OCI-LY3 (cell line): ENCODE measurements around the gene ABCD4.

Experiments
- H2AFZ ChIP-seq: fragments of 200-600, 300-600 bp; shearing (Covaris generic); 2 replicates; pipeline ENCODE4 v1.6.0; 2014; ENCODE audit warnings: antibody characterized with exemption, low read depth, low read length
- H3K27ac ChIP-seq: fragments of 200-600, 300-600 bp; sonication (generic); 2 replicates; pipeline ENCODE4 v1.5.1; 2014; ENCODE audit warnings: mild to moderate bottlenecking, low read length, moderate library complexity, mixed read lengths
- H3K27me3 ChIP-seq: fragments of 200-600, 300-600 bp; sonication (generic); 2 replicates; pipeline ENCODE4 v1.6.1; 2014; ENCODE audit warnings: low read depth, low read length, mixed read lengths
- H3K36me3 ChIP-seq: fragments of 200-600, 300-600 bp; sonication (generic); replicated peaks from 2 replicates; pipeline ENCODE3; 2014; ENCODE audit warnings: low read depth, low read length, mixed read lengths
- H3K4me1 ChIP-seq: fragments of 300-600, 200-600 bp; sonication (generic); 2 replicates; pipeline ENCODE4 v1.6.1; 2014; ENCODE audit warnings: low read length, mixed read lengths
- H3K4me2 ChIP-seq: fragments of 200-600, 300-600 bp; sonication (generic); 2 replicates; pipeline ENCODE4 v1.6.1; 2014; ENCODE audit warnings: low read length, mixed read lengths
- H3K4me3 ChIP-seq: fragments of 300-600, 200-600 bp; sonication (generic); 2 replicates; pipeline ENCODE4 v1.5.1; 2014; ENCODE audit warnings: antibody characterized with exemption, mild to moderate bottlenecking, low read length, moderate library complexity
- H3K79me2 ChIP-seq: fragments of 300-600, 200-600 bp; shearing (Covaris generic); 2 replicates; pipeline ENCODE4 v1.6.1; 2014; ENCODE audit warnings: mild to moderate bottlenecking, low read length, mixed read lengths
- H3K9ac ChIP-seq: fragments of 300-600, 200-600 bp; shearing (Covaris generic); 2 replicates; pipeline ENCODE4 v1.6.0; 2014; ENCODE audit warnings: mild to moderate bottlenecking, low read length, moderate library complexity
- H3K9me3 ChIP-seq: fragments of 200-600, 300-600 bp; shearing (Covaris generic); 2 replicates; pipeline ENCODE4 v1.6.1; 2014; ENCODE audit warnings: low read length, mixed read lengths; ENCODE audit not compliant: insufficient read depth
- H4K20me1 ChIP-seq: fragments of 200-600, 300-600 bp; sonication (generic); 2 replicates; pipeline ENCODE4 v1.6.1; 2016; ENCODE audit warnings: low read length, mixed read lengths; ENCODE audit not compliant: insufficient read depth
- EZH2phosphoT487 ChIP-seq: fragments of 200-600 bp; shearing (Covaris generic); IDR thresholded peaks from 2 replicates; pipeline ENCODE4 v1.6.1; 2018; ENCODE audit warnings: antibody characterized with exemption, mixed run types, low read depth
- TF ChIP-seq, protein P1 (sequence below): fragments of 200-600, 300-600 bp; sonication (generic); IDR thresholded peaks from 2 replicates; pipeline ENCODE4 v1.5.1; 2014; ENCODE audit warnings: antibody characterized with exemption, low read length, low read depth

Gene ABCD4

DNA sequence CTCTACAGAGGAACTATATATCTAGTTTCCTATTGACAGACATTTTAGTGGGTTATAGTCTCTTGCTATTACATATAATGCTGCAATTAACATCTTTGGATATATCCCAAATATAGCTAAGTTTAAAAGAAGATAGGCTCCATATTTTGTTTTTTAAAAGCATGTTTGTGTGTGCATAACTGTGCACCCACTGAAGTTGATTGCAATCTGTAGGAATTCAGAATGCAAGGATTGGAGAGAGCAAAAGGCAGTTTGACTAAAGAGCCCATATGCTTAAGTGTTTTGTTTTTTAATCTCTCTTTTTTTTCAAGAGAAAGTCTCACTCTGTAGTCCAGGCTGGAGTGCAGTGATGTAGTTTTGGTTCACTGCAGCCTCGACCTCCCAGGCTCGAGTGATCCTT lies 9.4 kb upstream of the ABCD4 start:
- H3K9me3 ChIP-seq = no peaks in the 10 kb centered on the region
- no peaks in the 10 kb centered on the region for H3K27me3 ChIP-seq
- TF ChIP-seq EZH2phosphoT487 = no peak
- TF ChIP-seq, protein P1, sequence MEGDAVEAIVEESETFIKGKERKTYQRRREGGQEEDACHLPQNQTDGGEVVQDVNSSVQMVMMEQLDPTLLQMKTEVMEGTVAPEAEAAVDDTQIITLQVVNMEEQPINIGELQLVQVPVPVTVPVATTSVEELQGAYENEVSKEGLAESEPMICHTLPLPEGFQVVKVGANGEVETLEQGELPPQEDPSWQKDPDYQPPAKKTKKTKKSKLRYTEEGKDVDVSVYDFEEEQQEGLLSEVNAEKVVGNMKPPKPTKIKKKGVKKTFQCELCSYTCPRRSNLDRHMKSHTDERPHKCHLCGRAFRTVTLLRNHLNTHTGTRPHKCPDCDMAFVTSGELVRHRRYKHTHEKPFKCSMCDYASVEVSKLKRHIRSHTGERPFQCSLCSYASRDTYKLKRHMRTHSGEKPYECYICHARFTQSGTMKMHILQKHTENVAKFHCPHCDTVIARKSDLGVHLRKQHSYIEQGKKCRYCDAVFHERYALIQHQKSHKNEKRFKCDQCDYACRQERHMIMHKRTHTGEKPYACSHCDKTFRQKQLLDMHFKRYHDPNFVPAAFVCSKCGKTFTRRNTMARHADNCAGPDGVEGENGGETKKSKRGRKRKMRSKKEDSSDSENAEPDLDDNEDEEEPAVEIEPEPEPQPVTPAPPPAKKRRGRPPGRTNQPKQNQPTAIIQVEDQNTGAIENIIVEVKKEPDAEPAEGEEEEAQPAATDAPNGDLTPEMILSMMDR = no peak
- no peaks in the 10 kb centered on the region for H3K36me3 ChIP-seq
- H4K20me1 ChIP-seq = no peaks in the 10 kb centered on the region
- no peak overlapping the region for H3K4me2 ChIP-seq
- no peak overlapping the region for H2AFZ ChIP-seq
- no peak overlapping the region for H3K4me3 ChIP-seq
- H3K9ac ChIP-seq = no peak overlapping the region
- no peaks in the 10 kb centered on the region for H3K4me1 ChIP-seq
- H3K79me2 ChIP-seq = no peaks in the 10 kb centered on the region
- no peak overlapping the region for H3K27ac ChIP-seq

DNA sequence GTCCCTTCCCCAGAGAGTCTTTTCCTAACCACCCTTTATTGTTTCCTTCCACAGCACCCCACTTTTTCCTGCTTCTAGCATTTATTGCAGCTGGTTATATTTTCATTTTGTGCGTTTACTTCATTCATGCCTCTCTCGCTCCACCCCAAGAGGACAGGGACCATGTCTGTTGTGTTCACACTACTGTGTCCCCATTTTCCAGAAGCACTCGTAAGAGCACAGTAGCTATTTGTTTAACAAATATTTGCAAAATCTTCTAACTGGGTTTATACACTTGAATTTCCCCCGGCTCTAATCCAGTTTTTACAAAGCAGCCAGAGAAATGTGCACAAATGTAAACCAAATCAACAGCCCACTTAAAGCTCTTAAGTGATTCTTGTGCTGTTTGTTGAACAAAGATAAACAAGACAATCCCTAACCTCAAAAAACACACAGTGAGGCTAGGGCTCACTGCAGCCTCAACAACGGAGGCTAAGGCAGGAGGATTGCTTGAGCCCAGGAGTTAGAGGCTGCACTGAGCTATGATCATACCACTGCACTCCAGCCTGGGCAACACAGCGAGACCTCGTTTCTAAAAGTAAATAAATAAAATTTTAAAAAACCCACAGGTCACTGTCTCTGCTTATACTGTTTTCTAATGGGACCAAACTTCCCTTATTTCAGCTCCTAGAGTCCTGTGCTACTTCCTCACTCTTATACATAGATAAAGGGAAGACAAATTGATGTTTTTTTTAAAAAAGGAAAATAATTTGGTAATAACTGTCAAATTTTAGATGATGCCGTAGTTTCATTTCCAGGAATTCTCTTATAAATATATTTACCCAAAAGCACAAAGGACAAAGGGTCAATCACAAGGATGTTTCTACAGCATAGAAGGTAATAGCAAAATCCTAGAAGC lies 6.6 kb upstream of the ABCD4 start:
- Histone ChIP-seq H3K9me3 (no peaks in the 10 kb centered on the region), H3K36me3 (no peaks in the 10 kb centered on the region), H3K9ac (no peak overlapping the region), H3K4me3 (no peak overlapping the region), H3K79me2 (no peaks in the 10 kb centered on the region), H3K27me3 (no peaks in the 10 kb centered on the region), H3K4me1 (no peaks in the 10 kb centered on the region), H3K27ac (no peak overlapping the region), H2AFZ (no peak overlapping the region), H4K20me1 (no peaks in the 10 kb centered on the region), H3K4me2 (no peak overlapping the region)
- TF ChIP-seq, protein P1 = no peak
- TF ChIP-seq EZH2phosphoT487 = no peak

DNA sequence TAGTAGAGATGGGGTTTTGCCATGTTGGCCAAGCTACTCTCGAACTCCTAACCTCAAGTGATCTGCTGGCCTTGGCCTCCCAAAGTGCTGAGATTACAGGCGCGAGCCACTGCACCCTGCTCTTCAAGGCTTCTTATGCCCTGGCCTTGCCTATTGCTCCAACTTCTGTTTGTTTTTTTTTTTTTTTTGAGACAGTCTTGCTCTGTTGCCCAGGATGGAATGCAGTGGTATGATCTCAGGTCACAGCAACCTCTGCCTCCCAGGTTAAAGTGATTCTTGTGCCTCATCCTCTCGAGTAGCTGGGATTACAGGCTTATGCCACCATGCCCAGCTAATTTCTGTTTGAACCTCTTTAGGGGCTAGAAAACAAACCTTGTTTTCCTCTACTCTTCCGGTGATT lies 6.0 kb upstream of the ABCD4 start:
- Histone ChIP-seq H3K4me1 (no peaks in the 10 kb centered on the region), H3K4me3 (no peak overlapping the region), H2AFZ (no peak overlapping the region), H3K36me3 (no peaks in the 10 kb centered on the region), H3K9me3 (no peaks in the 10 kb centered on the region), H3K9ac (no peak overlapping the region), H3K27me3 (no peaks in the 10 kb centered on the region), H4K20me1 (no peaks in the 10 kb centered on the region), H3K79me2 (no peaks in the 10 kb centered on the region), H3K27ac (no peak overlapping the region), H3K4me2 (no peak overlapping the region)
- TF ChIP-seq, protein P1 = no peak
- no peak for TF ChIP-seq EZH2phosphoT487

DNA sequence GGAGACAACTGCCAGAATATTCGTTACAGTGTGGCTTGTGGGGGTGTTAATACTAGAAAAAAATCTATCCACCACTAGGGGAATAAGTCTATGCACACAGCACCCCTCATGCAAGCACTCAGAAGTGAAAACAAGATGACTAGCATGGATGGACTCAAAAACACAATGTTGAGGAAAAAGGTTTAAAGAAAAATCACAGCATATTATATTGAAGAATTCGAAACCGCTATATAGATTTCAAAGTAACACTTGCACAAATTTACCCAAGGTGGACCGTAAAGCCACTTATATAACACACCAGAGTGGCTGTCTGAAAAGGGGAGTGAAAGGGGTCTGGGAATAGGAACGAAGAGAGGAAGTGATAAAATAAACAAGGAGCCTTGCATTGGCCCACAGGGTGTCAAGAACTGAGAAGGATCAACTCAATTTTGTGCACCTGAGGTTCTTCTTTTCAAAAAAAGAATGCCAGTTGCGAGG lies 544 bp downstream of the ABCD4 start:
- H3K4me1 ChIP-seq = peaks cover 10% of the 10 kb centered on the region
- H2AFZ ChIP-seq = peak overlapping the region; percentile 77
- TF ChIP-seq, protein P1 = peak; percentile 46
- no peak for TF ChIP-seq EZH2phosphoT487
- H4K20me1 ChIP-seq = no peaks in the 10 kb centered on the region; the same call in 1 of the 2 replicates
- peak overlapping the region; percentile 71 for H3K4me2 ChIP-seq
- peaks cover 10% of the 10 kb centered on the region for H3K36me3 ChIP-seq
- peak overlapping the region; percentile 61 for H3K27ac ChIP-seq
- peaks cover 28% of the 10 kb centered on the region for H3K79me2 ChIP-seq
- peak overlapping the region; percentile 90 for H3K4me3 ChIP-seq
- H3K9ac ChIP-seq = peak overlapping the region; percentile 77
- H3K9me3 ChIP-seq = no peaks in the 10 kb centered on the region
- no peaks in the 10 kb centered on the region for H3K27me3 ChIP-seq
